OCI-LY7 (cell line): Measurements from ENCODE around the gene TRPM2.

Experiments
- CTCF ChIP-seq: fragments of 200-600 bp; sonication (generic); conservative IDR thresholded peaks from 2 replicates; pipeline ENCODE4 v1.5.1; 2014; ENCODE audit warnings: mild to moderate bottlenecking, antibody characterized with exemption, low read length, moderate library complexity, mixed read lengths
- EZH2phosphoT487 ChIP-seq: fragments of 200-600 bp; sonication (generic); IDR thresholded peaks from 2 replicates; pipeline ENCODE4 v1.6.1; 2018; ENCODE audit warnings: low read depth, borderline replicate concordance, mild to moderate bottlenecking, mixed run types, antibody characterized with exemption, low read length, moderate library complexity, mixed read lengths

DNA sequence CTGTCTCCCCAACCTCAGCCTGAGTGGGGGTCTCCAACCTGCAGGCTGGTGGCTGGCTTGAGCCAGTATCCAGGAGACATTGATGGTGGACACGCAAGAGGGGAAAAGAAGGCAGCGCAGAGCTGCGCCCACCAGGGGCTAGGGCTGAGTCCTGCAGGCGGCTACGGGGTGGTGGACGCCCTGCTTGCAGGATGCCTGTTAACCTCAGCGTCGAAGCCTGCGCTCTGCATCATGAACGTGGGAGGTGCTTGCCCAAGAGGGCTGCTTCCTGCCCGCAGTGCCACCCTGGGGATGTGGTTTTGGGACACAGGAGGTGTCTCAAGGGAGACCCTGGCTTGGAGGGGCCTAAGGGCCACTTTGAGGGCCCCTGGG, 25.8 kb upstream of the TRPM2 start:
- TF ChIP-seq CTCF: no peak
- no peak for TF ChIP-seq EZH2phosphoT487
